Neural crest cell (in vitro differentiated cells): ENCODE measurements around the gene NEURL2. TPM values are rescaled to one million over a fixed set of nuclear protein-coding genes. Genes with fewer than 3 reads are reported as not detected.
"Not testable (repeated sequence)": the region's sequence is repeated elsewhere in the genome, so short reads cannot be mapped to it uniquely, and the experiment has no call there.

Source experiments
- DNase-seq: peaks from one replicate; pipeline ENCODE4 v3.0.0; 2021; ENCODE audit warnings: low read depth, mixed read lengths, low spot score
- H3K27ac Mint-ChIP-seq: one replicate; pipeline ENCODE4 v1.8.0; 2021; ENCODE audit warnings: mild to moderate bottlenecking, mixed read lengths; ENCODE audit not compliant: unreplicated experiment
- H3K27me3 Mint-ChIP-seq: 2 replicates; pipeline ENCODE4 v1.8.0; 2021; ENCODE audit warnings: low read depth, mild to moderate bottlenecking, mixed read lengths
- H3K36me3 Mint-ChIP-seq: 2 replicates; pipeline ENCODE4 v1.8.0; 2021; ENCODE audit warnings: low read depth, mild to moderate bottlenecking, mixed read lengths
- H3K4me1 Mint-ChIP-seq: 2 replicates; pipeline ENCODE4 v1.8.0; 2021; ENCODE audit warnings: mixed read lengths
- H3K4me3 Mint-ChIP-seq: one replicate; pipeline ENCODE4 v1.8.0; 2021; ENCODE audit warnings: mild to moderate bottlenecking, mixed read lengths
- H3K9me3 Mint-ChIP-seq: 2 replicates; pipeline ENCODE4 v1.8.0; 2021; ENCODE audit warnings: mixed read lengths
- total RNA-seq: library from RNA; stranded (reverse); gene quantifications from 2 replicates; pipeline ENCODE4 v1.2.1, GENCODE V29; 2021
- TF ChIP-seq, protein P1 (sequence below): fragments of 200-600 bp; sonication (generic); conservative IDR thresholded peaks from 2 replicates; pipeline ENCODE4 v1.5.0; 2021; ENCODE audit warnings: antibody characterized with exemption, mild to moderate bottlenecking

The NEURL2 gene
- total RNA-seq, 1 donor from 2014 or later = 3.5 TPM

DNA sequence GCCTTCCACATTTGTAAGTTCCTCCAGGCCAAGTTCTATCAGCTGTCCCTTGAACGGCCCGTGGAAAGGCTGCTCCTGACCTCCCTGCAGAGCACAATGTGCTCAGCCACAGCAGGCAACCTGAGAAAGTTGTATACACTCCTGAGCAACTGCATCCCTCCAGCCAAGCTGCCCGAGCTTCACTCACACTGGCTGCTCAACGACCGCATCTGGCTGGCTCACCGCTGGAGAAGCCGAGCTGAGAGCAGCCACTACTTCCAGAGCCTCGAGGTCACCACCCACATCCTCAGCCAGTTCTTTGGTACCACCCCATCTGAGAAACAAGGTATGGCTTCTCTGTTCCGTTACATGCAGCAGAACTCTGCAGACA lies 7.9 kb downstream of the NEURL2 start:
- Mint-ChIP-seq H3K4me1 (peaks cover 20% of the 10 kb centered on the region), H3K27ac (no peak overlapping the region), H3K9me3 (no peaks in the 10 kb centered on the region), H3K36me3 (peaks cover 2% of the 10 kb centered on the region), H3K4me3 (peak overlapping the region; percentile 86), H3K27me3 (no peaks in the 10 kb centered on the region)
- no peak for DNase-seq
- TF ChIP-seq, protein P1, sequence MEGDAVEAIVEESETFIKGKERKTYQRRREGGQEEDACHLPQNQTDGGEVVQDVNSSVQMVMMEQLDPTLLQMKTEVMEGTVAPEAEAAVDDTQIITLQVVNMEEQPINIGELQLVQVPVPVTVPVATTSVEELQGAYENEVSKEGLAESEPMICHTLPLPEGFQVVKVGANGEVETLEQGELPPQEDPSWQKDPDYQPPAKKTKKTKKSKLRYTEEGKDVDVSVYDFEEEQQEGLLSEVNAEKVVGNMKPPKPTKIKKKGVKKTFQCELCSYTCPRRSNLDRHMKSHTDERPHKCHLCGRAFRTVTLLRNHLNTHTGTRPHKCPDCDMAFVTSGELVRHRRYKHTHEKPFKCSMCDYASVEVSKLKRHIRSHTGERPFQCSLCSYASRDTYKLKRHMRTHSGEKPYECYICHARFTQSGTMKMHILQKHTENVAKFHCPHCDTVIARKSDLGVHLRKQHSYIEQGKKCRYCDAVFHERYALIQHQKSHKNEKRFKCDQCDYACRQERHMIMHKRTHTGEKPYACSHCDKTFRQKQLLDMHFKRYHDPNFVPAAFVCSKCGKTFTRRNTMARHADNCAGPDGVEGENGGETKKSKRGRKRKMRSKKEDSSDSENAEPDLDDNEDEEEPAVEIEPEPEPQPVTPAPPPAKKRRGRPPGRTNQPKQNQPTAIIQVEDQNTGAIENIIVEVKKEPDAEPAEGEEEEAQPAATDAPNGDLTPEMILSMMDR = no peak

DNA sequence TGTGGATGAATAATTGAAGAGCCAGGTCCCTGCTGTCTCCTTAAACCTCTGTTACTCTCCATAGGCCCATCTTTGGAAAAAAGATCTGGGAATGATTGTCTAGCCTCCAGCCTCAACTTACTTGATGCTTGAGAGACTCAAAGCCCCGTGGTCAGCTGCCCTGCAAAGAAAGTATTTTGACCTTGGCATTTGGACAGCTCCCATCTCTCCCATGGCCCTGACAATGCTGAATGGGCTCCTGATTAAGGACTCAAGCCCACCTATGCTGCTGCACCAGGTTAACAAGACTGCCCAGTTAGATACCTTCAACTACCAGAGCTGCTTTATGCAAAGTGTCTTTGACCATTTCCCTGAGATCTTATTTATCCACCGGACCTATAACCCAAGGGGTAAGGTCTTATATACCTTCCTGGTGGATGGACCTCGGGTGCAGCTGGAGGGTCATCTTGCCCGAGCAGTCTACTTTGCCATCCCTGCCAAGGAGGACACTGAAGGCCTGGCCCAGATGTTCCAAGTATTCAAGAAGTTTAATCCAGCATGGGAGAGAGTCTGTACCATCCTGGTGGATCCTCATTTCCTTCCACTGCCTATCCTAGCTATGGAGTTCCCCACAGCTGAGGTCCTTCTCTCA lies 8.4 kb downstream of the NEURL2 start:
- Mint-ChIP-seq H3K27ac (no peak overlapping the region), H3K36me3 (peaks cover 2% of the 10 kb centered on the region), H3K4me3 (peak overlapping the region; percentile 86), H3K9me3 (no peaks in the 10 kb centered on the region), H3K27me3 (no peaks in the 10 kb centered on the region), H3K4me1 (peaks cover 20% of the 10 kb centered on the region)
- TF ChIP-seq, protein P1 = no peak
- DNase-seq = no peak

DNA sequence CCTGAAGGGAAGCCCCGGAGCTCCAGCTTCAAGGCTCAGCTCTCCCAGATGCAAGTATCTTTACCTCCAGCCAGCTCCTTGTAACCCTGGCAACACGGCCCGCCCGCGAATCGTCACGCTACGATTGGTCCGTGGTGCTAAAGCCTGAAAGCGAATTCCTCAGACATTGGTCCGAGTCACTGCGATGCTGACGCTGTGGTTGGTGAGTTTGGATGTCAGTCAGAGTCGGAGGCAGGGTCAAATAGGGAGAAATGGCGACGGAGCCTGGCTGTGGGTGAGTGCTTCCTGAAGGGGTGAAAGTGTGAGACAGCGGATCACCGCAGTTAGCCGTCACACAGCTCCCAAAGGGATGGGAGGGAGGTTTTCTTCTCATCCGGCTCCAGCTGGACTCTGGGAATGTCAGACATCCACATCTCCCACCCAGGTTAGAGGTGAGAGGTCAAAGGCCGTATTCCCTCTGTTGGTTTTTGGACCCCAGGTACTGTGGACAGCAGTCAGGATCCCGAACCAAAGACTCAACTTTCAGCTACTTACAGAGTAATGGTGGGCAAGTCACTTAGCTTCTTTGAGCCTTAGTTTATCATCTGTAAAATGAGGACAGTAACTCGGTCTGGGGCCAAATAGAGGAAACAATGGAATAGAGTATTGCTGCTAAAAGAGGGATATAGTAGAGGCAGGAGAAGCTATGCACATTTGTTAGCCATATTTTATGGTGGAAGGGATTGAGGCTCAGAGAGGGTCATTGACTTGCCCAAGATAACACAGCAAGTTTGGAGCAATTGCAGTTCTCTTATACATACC lies 9.8 kb downstream of the NEURL2 start, which contains the start of gene ZSWIM1:
Gene ZSWIM1 (plus strand): TSS at position 240 of the 801 bp plus-strand sequence. CDS start 1,366 bp downstream, outside the sequence.
- Mint-ChIP-seq H3K36me3 (peaks cover 2% of the 10 kb centered on the region), H3K4me3 (peak within 1 kb of the TSS; percentile 95), H3K9me3 (no peaks in the 10 kb centered on the region), H3K4me1 (peaks cover 20% of the 10 kb centered on the region), H3K27ac (peak within 1 kb of the TSS; percentile 91), H3K27me3 (no peaks in the 10 kb centered on the region)
- TF ChIP-seq, protein P1 = no peak
- peak; percentile 98 for DNase-seq

DNA sequence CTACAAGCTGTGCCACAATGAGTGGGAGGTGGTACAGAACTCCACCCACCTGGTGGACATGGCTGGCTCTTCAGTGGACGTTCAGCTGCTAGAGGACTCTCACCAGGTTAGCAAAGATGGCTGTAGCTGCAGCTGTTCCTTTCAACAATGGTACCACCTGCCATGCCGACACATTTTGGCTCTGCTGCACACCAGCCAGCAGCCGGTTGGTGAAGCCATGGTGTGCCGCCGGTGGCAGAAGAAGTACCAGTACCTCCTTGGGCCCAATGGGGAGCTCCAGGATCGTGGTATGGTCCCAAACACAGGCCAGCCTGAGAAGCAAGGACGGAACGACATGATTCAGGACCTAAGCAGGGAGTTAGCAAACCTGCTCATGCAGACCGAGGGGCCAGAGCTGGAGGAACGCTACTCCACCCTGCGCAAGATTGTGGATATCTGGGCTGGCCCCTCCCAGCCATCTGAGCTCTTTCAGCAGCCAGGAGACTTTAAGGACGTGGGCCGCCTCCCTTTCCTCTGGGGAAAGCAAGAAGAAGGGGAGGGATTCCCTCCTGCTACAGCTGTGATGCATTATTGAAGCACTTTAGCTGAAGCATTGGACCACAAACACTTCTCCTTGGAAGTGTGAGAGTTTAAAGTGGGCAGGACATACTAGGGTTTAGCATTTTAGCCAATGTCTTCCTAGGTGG lies 12.8 kb downstream of the NEURL2 start:
- peaks cover 3% of the 10 kb centered on the region for H3K36me3 Mint-ChIP-seq
- H3K9me3 Mint-ChIP-seq = peaks cover 4% of the 10 kb centered on the region
- H3K27me3 Mint-ChIP-seq = no peaks in the 10 kb centered on the region
- H3K4me3 Mint-ChIP-seq = no peak overlapping the region
- H3K27ac Mint-ChIP-seq = no peak overlapping the region
- no peak for DNase-seq
- peaks cover 31% of the 10 kb centered on the region for H3K4me1 Mint-ChIP-seq
- TF ChIP-seq, protein P1 = no peak

DNA sequence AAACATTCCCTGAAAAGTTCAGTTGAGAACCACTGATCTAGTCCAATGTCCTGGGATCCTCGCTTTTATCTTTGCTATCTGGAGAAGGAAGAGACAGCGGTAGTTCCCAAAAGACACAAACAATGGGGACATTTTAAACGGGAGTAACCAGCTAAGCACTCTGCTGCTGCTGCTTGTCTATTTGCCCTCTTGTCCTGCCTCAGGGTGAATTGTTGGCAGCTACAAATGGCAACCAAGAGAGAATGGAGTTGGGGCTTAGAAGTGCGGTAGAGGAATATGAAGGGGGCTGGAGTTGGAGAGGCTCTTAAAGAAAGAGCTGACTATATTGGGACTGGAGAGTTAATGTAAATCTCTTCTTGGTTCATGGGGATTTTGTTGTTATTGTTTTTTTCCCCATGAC lies 16.4 kb downstream of the NEURL2 start:
- H3K36me3 Mint-ChIP-seq = peaks cover 3% of the 10 kb centered on the region
- peaks cover 4% of the 10 kb centered on the region for H3K9me3 Mint-ChIP-seq
- no peak for DNase-seq
- no peaks in the 10 kb centered on the region for H3K27me3 Mint-ChIP-seq
- peak overlapping the region; percentile 8 for H3K27ac Mint-ChIP-seq
- TF ChIP-seq, protein P1 = no peak
- peaks cover 12% of the 10 kb centered on the region for H3K4me1 Mint-ChIP-seq
- H3K4me3 Mint-ChIP-seq = peak overlapping the region; percentile 31

DNA sequence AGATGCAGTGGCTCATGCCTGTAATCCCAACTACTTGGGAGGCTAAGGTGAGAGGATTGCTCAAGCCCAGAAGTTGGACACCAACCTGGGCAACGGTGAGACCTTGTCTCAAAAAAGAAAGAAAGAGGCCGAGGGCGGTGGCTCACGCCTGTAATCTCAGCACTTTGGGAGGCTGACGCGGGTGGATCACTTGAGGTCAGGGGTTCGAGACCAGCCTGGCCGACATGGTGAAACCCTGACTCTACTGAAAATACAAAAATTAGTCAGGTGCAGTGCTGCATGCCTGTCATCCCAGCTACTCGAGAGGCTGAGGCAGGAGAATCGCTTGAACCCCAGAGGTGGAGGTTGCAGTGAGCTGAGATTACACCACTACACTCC lies 16.9 kb downstream of the NEURL2 start:
- not testable (repeated sequence) for H3K9me3 Mint-ChIP-seq, DNase-seq, H3K36me3 Mint-ChIP-seq, H3K4me3 Mint-ChIP-seq, H3K27me3 Mint-ChIP-seq, H3K27ac Mint-ChIP-seq
- H3K4me1 Mint-ChIP-seq = peaks cover 12% of the 10 kb centered on the region
